CD4-positive, alpha-beta T cell (primary cell): ENCODE results near the gene CAMTA1. TPM values are rescaled to one million over a fixed set of nuclear protein-coding genes. Genes with fewer than 3 reads are reported as not detected.

ENCODE experiments used
- ATAC-seq: fragments of 200-7000 bp; cut with Tn5 transposase; one replicate; pipeline ENCODE4 v1.10.0; 2022; ENCODE audit warnings: mild to moderate bottlenecking; ENCODE audit not compliant: poor library complexity
- CTCF ChIA-PET: fragments of 350-600 bp; sonication (Branson Sonifier 250); formaldehyde crosslinking; loops from one replicate; lab custom pipeline; 2021; ENCODE audit warnings: antibody characterized with exemption, inconsistent platforms; lab: Charles Lee
- POLR2A ChIA-PET: fragments of 350-600 bp; sonication (Branson Sonifier 250); formaldehyde crosslinking; loops from one replicate; lab custom pipeline; 2021; ENCODE audit warnings: antibody characterized with exemption, inconsistent platforms; lab: Charles Lee
- DNase-seq, 14 experiments: peaks; one replicate each; pipeline ENCODE4 v3.0.0-alpha.2; 2013 to 2020; ENCODE audit warnings: mixed read lengths in 2 of 14
- H3K27ac ChIP-seq, 2 donors: one replicate each; pipeline versions ENCODE4 v1.5.1 to v1.7.0; 2013; ENCODE audit warnings: low read length in 2 of 2, low read depth in 1 of 2, mild to moderate bottlenecking in 1 of 2
- H3K27me3 ChIP-seq, 2 experiments: 1 replicate in 1 of 2; 2 replicates in 1 of 2; pipeline versions ENCODE4 v1.6.1 to v1.7.0; 2013; ENCODE audit warnings: low read length in 2 of 2, control low read depth in 1 of 2, mild to moderate bottlenecking in 1 of 2, moderate library complexity in 1 of 2; ENCODE audit not compliant: insufficient read depth in 2 of 2, control insufficient read depth in 1 of 2
- H3K36me3 ChIP-seq: one replicate; pipeline ENCODE4 v1.6.1; 2013; ENCODE audit warnings: low read length, control low read depth; ENCODE audit not compliant: insufficient read depth
- H3K4me1 ChIP-seq: one replicate; pipeline ENCODE4 v1.6.1; 2013; ENCODE audit warnings: low read length, control low read depth; ENCODE audit not compliant: insufficient read depth
- H3K4me3 ChIP-seq: one replicate; pipeline ENCODE4 v1.5.1; 2013; ENCODE audit warnings: mild to moderate bottlenecking, low read length, moderate library complexity
- H3K9me3 ChIP-seq, 2 experiments: 1 replicate in 1 of 2; 2 replicates in 1 of 2; pipeline versions ENCODE4 v1.6.1 to v1.7.0; 2013; ENCODE audit warnings: low read length in 2 of 2, mild to moderate bottlenecking in 2 of 2, control low read depth in 1 of 2, moderate library complexity in 1 of 2; ENCODE audit not compliant: control insufficient read depth in 1 of 2, insufficient read depth in 1 of 2
- H3K27ac Mint-ChIP-seq: one replicate; pipeline ENCODE4 v1.8.0; 2020; ENCODE audit warnings: mixed read lengths
- H3K27me3 Mint-ChIP-seq: one replicate; pipeline ENCODE4 v1.8.0; 2021; ENCODE audit warnings: mixed read lengths
- H3K36me3 Mint-ChIP-seq: one replicate; pipeline ENCODE4 v1.8.0; 2021; ENCODE audit warnings: low read depth, mixed read lengths
- H3K4me1 Mint-ChIP-seq: one replicate; pipeline ENCODE4 v1.8.0; 2021; ENCODE audit warnings: low read depth, mixed read lengths
- H3K4me3 Mint-ChIP-seq: one replicate; pipeline ENCODE4 v1.8.0; 2020; ENCODE audit warnings: mild to moderate bottlenecking, mixed read lengths
- H3K9me3 Mint-ChIP-seq: one replicate; pipeline ENCODE4 v1.8.0; 2020; ENCODE audit warnings: mixed read lengths
- CTCF ChIP-seq: fragments of 200-600 bp; IDR thresholded peaks from one replicate; pipeline ENCODE4 v1.8.0; 2022; ENCODE audit warnings: antibody characterized with exemption, mild to moderate bottlenecking
- intact Hi-C, 2 experiments: fragments of 100-400 bp; cut with DNase I in 1 of 2; cut with micrococcal nuclease in 1 of 2; formaldehyde crosslinking; loops; one replicate each; pipeline versions ENCODE4 v1.15.1 to v1.9.0; 2023 to 2025; cut with DNase I, micrococcal nuclease
- total RNA-seq, 174 experiments: library from RNA in 2 of 174; stranded (reverse) in 2 of 174; gene quantifications; one replicate each; pipeline ENCODE4 v1.2.3 and lab custom pipeline; 2021 to 2026

The CAMTA1 gene
- total RNA-seq, 2 experiments from 2014 or later: 38.6 to 39.3 TPM

GRCh38 chr1:7421471-7422075, 636.3 kb downstream of the CAMTA1 start:
- ChIA-PET CTCF (no interaction called here), POLR2A (no interaction called here)
- DNase-seq: peak in 1 of 14 experiments; percentile 11
- Histone ChIP-seq H3K27me3 (peaks cover 0 to 2% of the 10 kb centered on the region in 2 experiments), H3K4me1 (no peaks in the 10 kb centered on the region), H3K27ac (no peak overlapping the region), H3K9me3 (peaks cover 0 to 17% of the 10 kb centered on the region in 2 experiments), H3K36me3 (no peaks in the 10 kb centered on the region), H3K4me3 (no peak overlapping the region)
- Mint-ChIP-seq H3K27ac (no peak overlapping the region), H3K27me3 (peaks cover 19% of the 10 kb centered on the region), H3K4me1 (no peaks in the 10 kb centered on the region), H3K9me3 (peaks cover 2% of the 10 kb centered on the region), H3K4me3 (no peak overlapping the region), H3K36me3 (no peaks in the 10 kb centered on the region)
- intact Hi-C loops: no loop called here
- no peak for TF ChIP-seq CTCF
- no peak for ATAC-seq

GRCh38 chr1:7422081-7422480, 636.8 kb downstream of the CAMTA1 start:
- Histone ChIP-seq H3K27ac (no peak overlapping the region), H3K9me3 (peaks cover 0 to 17% of the 10 kb centered on the region in 2 experiments), H3K27me3 (peaks cover 0 to 2% of the 10 kb centered on the region in 2 experiments), H3K4me1 (no peaks in the 10 kb centered on the region), H3K36me3 (no peaks in the 10 kb centered on the region), H3K4me3 (no peak overlapping the region)
- CTCF ChIA-PET: no interaction called here
- TF ChIP-seq CTCF: no peak
- intact Hi-C loops: no loop called here
- ATAC-seq: no peak
- peak in 1 of 14 experiments; percentile 21 for DNase-seq
- no peaks in the 10 kb centered on the region for H3K36me3 Mint-ChIP-seq
- POLR2A ChIA-PET: no interaction called here
- H3K9me3 Mint-ChIP-seq: peaks cover 2% of the 10 kb centered on the region
- H3K4me3 Mint-ChIP-seq: no peak overlapping the region
- peaks cover 19% of the 10 kb centered on the region for H3K27me3 Mint-ChIP-seq
- H3K27ac Mint-ChIP-seq: no peak overlapping the region
- H3K4me1 Mint-ChIP-seq: no peaks in the 10 kb centered on the region

- Histone ChIP-seq H3K4me3 (no peak overlapping the region), H3K36me3 (no peaks in the 10 kb centered on the region), H3K4me1 (no peaks in the 10 kb centered on the region), H3K27ac (no peak overlapping the region), H3K27me3 (peaks cover 0 to 2% of the 10 kb centered on the region in 2 experiments), H3K9me3 (peaks cover 0 to 15% of the 10 kb centered on the region in 2 experiments)
- CTCF ChIA-PET: no interaction called here
- POLR2A ChIA-PET: no interaction called here
- no peak for TF ChIP-seq CTCF
- no peak overlapping the region for H3K27ac Mint-ChIP-seq
- ATAC-seq (no peak), DNase-seq (peak in 1 of 14 experiments; percentile 10)
- no peaks in the 10 kb centered on the region for H3K36me3 Mint-ChIP-seq
- peaks cover 2% of the 10 kb centered on the region for H3K9me3 Mint-ChIP-seq
- intact Hi-C loops: no loop called here
- no peak overlapping the region for H3K4me3 Mint-ChIP-seq
- peaks cover 19% of the 10 kb centered on the region for H3K27me3 Mint-ChIP-seq
- H3K4me1 Mint-ChIP-seq: no peaks in the 10 kb centered on the region
These were observed 637.3 kb downstream of the CAMTA1 start for GRCh38 chr1:7422561-7422960.
